Posterior cingulate gyrus (tissue), 11 donors: ENCODE data around the gene ZFP3.
"Not testable (repeated sequence)": the region's sequence is repeated elsewhere in the genome, so short reads cannot be mapped to it uniquely, and the experiment has no call there.

Experiments used
- DNase-seq, 10 donors: peaks; one replicate each; pipeline versions ENCODE4 v3.0.0 to v3.0.0-alpha.2; 2020 to 2021; ENCODE audit warnings: mixed read lengths in 3 of 10
- intact Hi-C: fragments of 100-400 bp; cut with DNase I; formaldehyde crosslinking; loops from one replicate; pipeline ENCODE4 v1.15.1; 2023

ZFP3 gene

GRCh38 chr17:5077275-5077674 is 992 bp upstream of the ZFP3 start:
- intact Hi-C loops, DNase-seq: not testable (repeated sequence)

- no peak for DNase-seq
Observed at GRCh38 chr17:5077781-5078105, 524 bp upstream of the ZFP3 start.

GRCh38 chr17:5080591-5080990 is 2.3 kb downstream of the ZFP3 start:
- DNase-seq, result no peak
- intact Hi-C loops, result no loop called here

More at GRCh38 chr17:5077781-5078105, 524 bp upstream of the ZFP3 start:
- intact Hi-C loops, result no loop called here

- intact Hi-C loops, result no loop called here
- no peak for DNase-seq
Observed at GRCh38 chr17:5092218-5093010, 14.1 kb downstream of the ZFP3 start.

- intact Hi-C loops, result no loop called here
- no peak for DNase-seq
Observed at GRCh38 chr17:5096731-5097100, 18.4 kb downstream of the ZFP3 start.

- DNase-seq, result peak in 6 of 10 donors; percentile 17 to 91 (median 47)
- intact Hi-C loops, result no loop called here
Observed at GRCh38 chr17:5097101-5097834, 19.0 kb downstream of the ZFP3 start.

- intact Hi-C loops, result no loop called here
- DNase-seq, result no peak
Observed at GRCh38 chr17:5099271-5099670, 21.0 kb downstream of the ZFP3 start.

GRCh38 chr17:5100832-5101231 is 22.6 kb downstream of the ZFP3 start:
- intact Hi-C loops, result no loop called here
- DNase-seq, result no peak

- no peak for DNase-seq
- intact Hi-C loops, result loop anchor here (5.0 kb wide), 1 partner anchor 81 kb away; the partner anchor contains the start of gene ZNF594
Observed at GRCh38 chr17:5110816-5111215, 32.5 kb downstream of the ZFP3 start.

- intact Hi-C loops, result loop anchor here (5.0 kb wide), 1 partner anchor 81 kb away; the partner anchor contains the start of gene ZNF594
Observed at GRCh38 chr17:5111402-5112204, 33.3 kb downstream of the ZFP3 start, which contains the start of gene ZNF232. ZNF232 (minus strand) TSS chr17:5111878; CDS start chr17:5111822, 56 bp downstream.

GRCh38 chr17:5115673-5116651 is 37.7 kb downstream of the ZFP3 start, which contains the start of gene USP6:
USP6 (plus strand) TSS chr17:5116032; CDS start chr17:5130368, 14,336 bp downstream.
- DNase-seq, result peak in 3 of 10 donors; percentile 39 to 81 (median 57)
- intact Hi-C loops, result no loop called here

More at GRCh38 chr17:5111402-5112204, 33.3 kb downstream of the ZFP3 start, which contains the start of gene ZNF232:
- DNase-seq, result peak; percentile 88 to 99 (median 92)

- DNase-seq, result peak in 1 of 10 donors; percentile 20
- intact Hi-C loops, result no loop called here
Observed at GRCh38 chr17:5118219-5118618, 40.0 kb downstream of the ZFP3 start.

GRCh38 chr17:5120036-5120435 is 41.8 kb downstream of the ZFP3 start:
- DNase-seq, result peak in 1 of 10 donors; percentile 72
- intact Hi-C loops, result no loop called here

GRCh38 chr17:5120436-5121185 is 42.3 kb downstream of the ZFP3 start:
- intact Hi-C loops, result not testable (repeated sequence)
- DNase-seq, result peak in 1 of 10 donors; percentile 52

GRCh38 chr17:5121186-5121841 is 43.0 kb downstream of the ZFP3 start:
- DNase-seq, result peak in 2 of 10 donors; percentile 50 to 77
- intact Hi-C loops, result no loop called here

- DNase-seq, result peak in 2 of 10 donors; percentile 14 to 53
- intact Hi-C loops, result not testable (repeated sequence)
Observed at GRCh38 chr17:5122056-5122455, 43.8 kb downstream of the ZFP3 start.

GRCh38 chr17:5122586-5123342 is 44.5 kb downstream of the ZFP3 start:
- DNase-seq, result peak in 3 of 10 donors; percentile 41 to 86 (median 77)
- intact Hi-C loops, result no loop called here
